Brain microvascular endothelial cell (primary cell): ENCODE results near the gene PCBP3.

Experiments used
- DNase-seq: peaks from one replicate; pipeline ENCODE4 v3.0.0-alpha.2; 2020
- H3K27ac ChIP-seq: fragments of 250-450 bp; sonication (Bioruptor Pico); 2 replicates; pipeline ENCODE4 v1.5.1; 2020; ENCODE audit warnings: mild to moderate bottlenecking, moderate library complexity
- H3K27me3 ChIP-seq: fragments of 250-450 bp; sonication (Bioruptor Pico); replicated peaks from 2 replicates; pipeline ENCODE4 v1.5.1; 2020; ENCODE audit warnings: mild to moderate bottlenecking
- H3K36me3 ChIP-seq: fragments of 250-450 bp; sonication (Bioruptor Pico); replicated peaks from 2 replicates; pipeline ENCODE4 v1.5.1; 2020; ENCODE audit warnings: mild to moderate bottlenecking
- H3K4me3 ChIP-seq: 2 replicates; pipeline ENCODE4 v1.5.1; 2011; ENCODE audit warnings: low read depth, mild to moderate bottlenecking, control low read depth, low read length, moderate library complexity
- CTCF ChIP-seq: IDR thresholded peaks from 2 replicates; pipeline ENCODE4 v1.5.1; 2011; ENCODE audit warnings: low read depth, mild to moderate bottlenecking, moderate library complexity, low read length, control low read depth, inconsistent platforms; ENCODE audit errors: missing control alignments
- in situ Hi-C: cut with HindIII; loops from 2 replicates; pipeline ENCODE4 v1.10.0; 2017; ENCODE audit warnings: low sequenced_read_pairs, low pct_ligation_motif_present

The PCBP3 gene

GRCh38 chr21:45818276-45818903, 174.9 kb downstream of the PCBP3 start:
- DNase-seq, result no peak
- Histone ChIP-seq H3K27me3 (no peaks in the 10 kb centered on the region), H3K4me3 (no peak overlapping the region), H3K27ac (peak overlapping the region; percentile 81), H3K36me3 (no peaks in the 10 kb centered on the region)
- TF ChIP-seq CTCF, result no peak
- in situ Hi-C loops, result no loop called here

DNA sequence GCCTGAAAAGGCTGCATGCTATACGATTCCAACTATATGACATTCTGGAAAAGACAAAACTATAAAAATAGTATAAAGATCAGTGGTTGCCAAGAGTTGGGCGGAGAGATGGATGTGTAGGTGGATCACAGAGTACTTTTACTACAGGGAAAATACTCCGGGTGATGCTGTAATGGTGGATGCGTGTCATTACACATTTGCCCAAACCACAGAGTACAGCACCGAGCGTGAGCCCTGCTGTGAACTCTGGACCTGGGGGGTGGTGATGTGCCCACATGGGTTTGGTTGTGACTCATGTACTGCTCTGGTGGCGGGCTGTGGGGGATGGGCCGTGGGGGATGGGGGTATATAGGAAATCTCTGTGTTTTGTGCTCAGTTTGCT, 175.4 kb downstream of the PCBP3 start:
- Histone ChIP-seq H3K36me3 (no peaks in the 10 kb centered on the region), H3K4me3 (no peak overlapping the region), H3K27me3 (no peaks in the 10 kb centered on the region), H3K27ac (peak overlapping the region; percentile 81)
- TF ChIP-seq CTCF, result peak; percentile 14
- peak; percentile 89 for DNase-seq
- in situ Hi-C loops, result no loop called here

DNA sequence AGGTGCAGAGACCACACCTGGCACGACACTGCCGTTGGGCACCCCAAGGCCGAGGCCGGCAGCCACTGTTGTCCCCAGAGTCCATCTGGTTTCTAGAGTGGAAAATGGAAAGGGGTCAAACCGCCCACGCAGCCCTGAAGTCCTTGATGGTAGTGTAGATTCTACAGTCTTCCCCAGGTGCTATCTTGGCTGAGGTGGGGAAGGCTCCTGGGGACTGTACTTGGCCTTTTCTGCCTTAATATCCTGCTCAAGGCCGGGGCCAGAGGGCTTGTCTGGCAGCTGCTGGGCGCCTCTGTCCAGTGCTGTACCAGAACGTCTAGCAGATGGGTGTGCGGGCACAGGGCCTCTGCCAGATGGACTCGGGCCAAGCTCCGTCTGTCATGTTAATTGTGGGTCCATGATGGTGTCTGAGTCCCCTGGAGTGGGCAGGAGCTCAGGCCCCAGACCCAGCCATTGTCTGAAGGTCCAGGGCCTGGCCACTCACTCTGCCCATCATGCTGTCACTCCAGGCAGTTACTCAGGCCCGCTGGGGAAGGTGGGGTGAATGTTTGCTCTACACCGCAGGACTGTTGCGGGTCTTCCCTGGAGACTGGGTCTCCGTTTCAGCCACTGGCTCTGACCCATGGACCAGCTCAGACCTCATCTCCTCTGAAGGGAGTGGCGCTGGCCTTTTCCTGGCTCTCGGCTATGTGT, 176.1 kb downstream of the PCBP3 start:
- Histone ChIP-seq H3K4me3 (no peak overlapping the region), H3K27me3 (no peaks in the 10 kb centered on the region), H3K36me3 (no peaks in the 10 kb centered on the region), H3K27ac (peak overlapping the region; percentile 81)
- in situ Hi-C loops, result no loop called here
- no peak for TF ChIP-seq CTCF
- no peak for DNase-seq

- Histone ChIP-seq H3K4me3 (no peak overlapping the region), H3K36me3 (no peaks in the 10 kb centered on the region), H3K27ac (no peak overlapping the region), H3K27me3 (no peaks in the 10 kb centered on the region)
- in situ Hi-C loops, result no loop called here
- TF ChIP-seq CTCF, result peak; percentile 90
- peak; percentile 81 for DNase-seq
Measured at GRCh38 chr21:45820171-45821091, 176.9 kb downstream of the PCBP3 start.

DNA sequence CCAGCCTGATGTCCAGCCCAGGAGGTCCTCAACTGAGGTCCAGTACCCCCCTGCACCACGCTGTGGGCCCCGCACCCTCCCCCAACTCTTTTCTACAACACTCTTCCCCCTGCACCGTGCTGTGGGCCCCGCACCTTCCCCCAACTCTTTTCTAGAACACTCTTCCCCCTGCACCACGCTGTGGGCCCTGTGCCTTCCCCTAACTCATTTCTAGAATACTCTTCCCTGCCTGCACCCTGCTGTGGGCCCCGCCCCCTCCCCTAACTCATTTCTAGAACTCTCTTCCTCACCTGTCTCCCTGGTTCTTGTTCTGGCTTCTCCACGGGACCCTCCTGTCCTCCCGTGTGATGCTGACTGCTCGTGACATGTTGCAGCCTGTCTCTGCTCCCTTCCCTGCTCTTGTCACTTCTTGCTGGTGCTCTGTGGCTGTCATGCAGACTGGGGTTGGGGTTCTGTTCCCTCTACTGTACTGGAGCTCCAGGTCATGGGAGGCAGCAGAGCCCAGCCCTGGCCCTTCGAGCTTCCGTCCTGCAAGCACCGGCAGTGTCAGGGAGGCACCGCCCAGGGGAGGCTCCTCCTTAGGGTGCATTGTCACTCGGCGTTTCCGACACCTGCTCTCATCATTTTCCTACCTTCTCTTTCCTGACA, 177.9 kb downstream of the PCBP3 start:
- no peak for DNase-seq
- in situ Hi-C loops, result no loop called here
- no peak overlapping the region for H3K4me3 ChIP-seq
- no peaks in the 10 kb centered on the region for H3K27me3 ChIP-seq
- H3K27ac ChIP-seq, result no peak overlapping the region
- no peak for TF ChIP-seq CTCF
- no peaks in the 10 kb centered on the region for H3K36me3 ChIP-seq
